ENCODE data around the gene MYO7A. TPM values are rescaled to one million over a fixed set of nuclear protein-coding genes. Genes with fewer than 3 reads are reported as not detected.

The MYO7A gene
- total RNA-seq, 1 donor from 2014 or later: 3.2 TPM

DNA sequence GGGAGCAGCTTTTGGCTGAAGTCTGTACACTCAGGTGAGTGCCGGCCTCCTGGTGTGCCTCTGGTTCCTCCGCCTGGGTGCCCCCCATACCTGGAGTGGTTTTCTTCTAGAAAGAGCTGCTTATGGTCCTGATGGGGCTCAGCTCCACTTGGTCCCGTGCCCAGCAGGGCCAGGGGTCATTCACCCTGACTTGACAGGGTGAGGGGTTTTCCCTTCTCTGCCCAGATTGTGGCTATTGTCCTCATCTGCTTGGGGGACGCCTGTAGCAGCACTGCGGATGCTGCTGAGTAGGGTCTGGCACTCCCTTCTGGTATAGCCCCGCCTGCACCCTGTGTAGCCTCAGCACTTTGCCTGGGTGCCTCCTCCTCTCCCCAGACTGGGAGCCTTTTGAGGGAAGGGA, 17.2 kb upstream of the MYO7A start:
- TF ChIP-seq, protein P1, sequence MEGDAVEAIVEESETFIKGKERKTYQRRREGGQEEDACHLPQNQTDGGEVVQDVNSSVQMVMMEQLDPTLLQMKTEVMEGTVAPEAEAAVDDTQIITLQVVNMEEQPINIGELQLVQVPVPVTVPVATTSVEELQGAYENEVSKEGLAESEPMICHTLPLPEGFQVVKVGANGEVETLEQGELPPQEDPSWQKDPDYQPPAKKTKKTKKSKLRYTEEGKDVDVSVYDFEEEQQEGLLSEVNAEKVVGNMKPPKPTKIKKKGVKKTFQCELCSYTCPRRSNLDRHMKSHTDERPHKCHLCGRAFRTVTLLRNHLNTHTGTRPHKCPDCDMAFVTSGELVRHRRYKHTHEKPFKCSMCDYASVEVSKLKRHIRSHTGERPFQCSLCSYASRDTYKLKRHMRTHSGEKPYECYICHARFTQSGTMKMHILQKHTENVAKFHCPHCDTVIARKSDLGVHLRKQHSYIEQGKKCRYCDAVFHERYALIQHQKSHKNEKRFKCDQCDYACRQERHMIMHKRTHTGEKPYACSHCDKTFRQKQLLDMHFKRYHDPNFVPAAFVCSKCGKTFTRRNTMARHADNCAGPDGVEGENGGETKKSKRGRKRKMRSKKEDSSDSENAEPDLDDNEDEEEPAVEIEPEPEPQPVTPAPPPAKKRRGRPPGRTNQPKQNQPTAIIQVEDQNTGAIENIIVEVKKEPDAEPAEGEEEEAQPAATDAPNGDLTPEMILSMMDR (IDR thresholded peaks at IDR 0.05; ENCODE audit: borderline replicate concordance): no peak
- no peaks in the 10 kb centered on the region for H3K27me3 ChIP-seq (ENCODE audit: low read depth)
- H3K27ac ChIP-seq (replicated peaks): no peak overlapping the region
- no peak overlapping the region for H3K4me3 ChIP-seq
- H3K9me3 ChIP-seq (replicated peaks): no peaks in the 10 kb centered on the region
- peaks cover 12% of the 10 kb centered on the region for H3K4me1 ChIP-seq
- no peak for DNase-seq
- H3K36me3 ChIP-seq: no peaks in the 10 kb centered on the region
- intact Hi-C loops (cut with micrococcal nuclease): no loop called here

DNA sequence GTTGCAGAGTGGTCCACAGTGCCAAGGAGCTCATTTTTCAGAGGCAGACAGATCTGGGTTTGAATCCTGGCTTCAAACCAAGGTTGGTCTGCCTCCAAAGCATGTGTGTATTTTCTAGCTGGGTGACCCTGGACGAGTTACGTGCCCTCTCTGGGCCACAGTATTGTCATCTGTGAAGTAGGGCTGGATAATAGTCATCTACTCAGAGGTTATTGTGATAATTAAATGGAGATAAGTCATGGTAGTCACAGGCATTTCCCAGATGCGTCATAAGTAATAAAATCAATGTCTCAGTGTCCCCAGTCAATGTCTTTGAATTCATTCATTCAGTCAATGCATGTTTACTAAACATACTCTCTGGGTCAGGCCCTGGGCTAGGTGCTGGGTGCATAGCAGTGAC, 16.8 kb upstream of the MYO7A start:
- Histone ChIP-seq H3K27ac (replicated peaks) (no peak overlapping the region), H3K27me3 (ENCODE audit: low read depth) (no peaks in the 10 kb centered on the region), H3K36me3 (no peaks in the 10 kb centered on the region), H3K4me3 (no peak overlapping the region), H3K4me1 (peaks cover 12% of the 10 kb centered on the region), H3K9me3 (replicated peaks) (no peaks in the 10 kb centered on the region)
- no peak for DNase-seq
- intact Hi-C loops (cut with micrococcal nuclease): no loop called here
- TF ChIP-seq, protein P1 (IDR thresholded peaks at IDR 0.05; ENCODE audit: borderline replicate concordance): no peak

DNA sequence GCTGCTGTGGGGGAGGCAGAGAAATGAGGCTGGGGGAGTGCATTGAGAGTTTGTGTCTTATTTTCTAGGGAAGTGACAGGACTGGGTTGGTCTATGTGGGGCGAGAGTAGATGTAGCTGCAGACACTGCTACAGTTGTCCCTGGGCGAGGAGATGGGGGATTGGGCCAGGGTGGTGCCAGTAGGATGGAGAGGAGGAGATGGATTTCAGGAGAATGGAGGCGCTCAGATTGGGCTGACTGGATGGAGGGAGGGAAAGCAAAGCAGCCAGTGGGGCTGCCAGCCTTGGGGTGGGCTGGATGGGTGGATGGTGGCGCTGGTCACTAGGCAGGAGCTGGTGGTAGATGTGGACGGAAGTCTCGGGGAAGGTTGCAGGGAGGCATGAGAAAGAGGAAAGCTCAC, 16.1 kb upstream of the MYO7A start:
- Histone ChIP-seq H3K4me3 (no peak overlapping the region), H3K36me3 (no peaks in the 10 kb centered on the region), H3K9me3 (replicated peaks) (no peaks in the 10 kb centered on the region), H3K4me1 (peaks cover 12% of the 10 kb centered on the region), H3K27me3 (ENCODE audit: low read depth) (no peaks in the 10 kb centered on the region), H3K27ac (replicated peaks) (no peak overlapping the region)
- DNase-seq: no peak
- intact Hi-C loops (cut with micrococcal nuclease): no loop called here
- TF ChIP-seq, protein P1 (IDR thresholded peaks at IDR 0.05; ENCODE audit: borderline replicate concordance): no peak

DNA sequence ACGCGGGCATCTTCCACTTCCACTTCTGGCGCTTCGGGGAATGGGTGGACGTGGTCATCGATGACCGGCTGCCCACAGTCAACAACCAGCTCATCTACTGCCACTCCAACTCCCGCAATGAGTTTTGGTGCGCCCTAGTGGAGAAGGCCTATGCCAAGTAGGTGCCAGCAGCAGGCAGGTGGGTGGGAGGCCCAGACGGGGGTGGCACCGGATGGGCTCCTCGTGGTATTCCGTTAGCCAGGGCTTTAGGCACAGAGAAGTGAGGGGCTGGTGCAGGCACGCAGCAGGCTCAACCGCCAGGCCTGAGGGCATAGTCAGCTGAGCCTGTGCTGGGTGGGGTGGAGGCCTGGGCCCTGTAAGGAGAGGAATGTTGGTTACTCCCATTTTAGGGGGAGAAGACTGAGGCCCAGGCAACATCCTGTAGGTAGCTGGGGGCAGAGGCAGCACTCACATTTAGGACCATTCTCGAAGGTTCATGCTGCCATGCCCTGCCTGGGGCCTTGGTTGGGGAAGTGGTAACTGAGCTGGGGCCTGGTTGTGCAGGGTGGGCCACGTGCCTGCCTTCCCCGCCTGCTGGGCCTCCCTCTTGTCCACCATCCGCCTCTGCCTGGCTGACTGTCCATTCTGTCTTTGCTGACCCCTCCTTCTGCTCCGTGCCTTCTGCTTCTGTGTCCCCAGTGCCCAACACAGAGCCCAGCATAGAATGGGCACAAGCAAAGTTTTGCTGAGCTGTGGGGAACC, 15.2 kb upstream of the MYO7A start:
- Histone ChIP-seq H3K27ac (replicated peaks) (no peak overlapping the region), H3K4me3 (no peak overlapping the region), H3K36me3 (no peaks in the 10 kb centered on the region), H3K27me3 (ENCODE audit: low read depth) (no peaks in the 10 kb centered on the region), H3K9me3 (replicated peaks) (no peaks in the 10 kb centered on the region), H3K4me1 (peaks cover 10% of the 10 kb centered on the region)
- no peak for DNase-seq
- TF ChIP-seq, protein P1 (IDR thresholded peaks at IDR 0.05; ENCODE audit: borderline replicate concordance): no peak
- intact Hi-C loops (cut with micrococcal nuclease): no loop called here

DNA sequence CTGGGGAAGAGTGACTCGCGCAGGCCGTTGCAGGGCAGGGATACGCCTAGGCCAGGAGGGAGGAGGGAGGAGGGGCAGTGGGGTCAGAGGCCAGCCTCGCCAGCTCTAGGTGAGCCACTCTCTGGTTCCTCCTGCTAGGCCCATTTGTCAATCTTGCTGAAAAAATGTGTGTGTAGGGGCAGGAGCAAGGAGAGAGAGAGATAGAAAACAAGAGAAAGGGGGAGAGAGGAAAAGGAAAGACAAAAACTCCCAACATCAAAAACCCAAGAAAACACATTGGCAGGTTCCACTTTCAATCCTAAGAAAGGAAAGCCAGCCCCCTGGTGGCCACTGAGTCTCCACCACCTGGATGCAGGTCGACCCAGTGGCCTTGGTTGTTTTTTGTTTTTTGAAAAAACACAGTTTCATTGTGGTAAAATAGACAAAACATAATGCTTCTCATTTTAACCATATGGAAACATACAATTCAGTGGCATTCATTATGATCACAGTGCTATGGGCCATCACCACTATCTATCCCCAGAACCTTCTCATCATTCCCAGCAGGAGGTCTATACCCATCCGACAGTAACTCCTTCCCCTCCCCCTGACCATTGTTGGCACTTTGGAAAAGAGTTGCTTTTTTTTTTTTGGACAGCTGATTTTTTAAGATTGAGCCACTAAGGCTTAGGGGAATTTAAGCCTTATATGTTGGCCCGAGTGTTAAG, 14.5 kb upstream of the MYO7A start:
- Histone ChIP-seq H3K27ac (replicated peaks) (no peak overlapping the region), H3K4me1 (peaks cover 5% of the 10 kb centered on the region), H3K36me3 (no peaks in the 10 kb centered on the region), H3K4me3 (no peak overlapping the region), H3K27me3 (ENCODE audit: low read depth) (no peaks in the 10 kb centered on the region), H3K9me3 (replicated peaks) (no peaks in the 10 kb centered on the region)
- no peak for DNase-seq
- intact Hi-C loops (cut with micrococcal nuclease): no loop called here
- TF ChIP-seq, protein P1 (IDR thresholded peaks at IDR 0.05; ENCODE audit: borderline replicate concordance): peak; percentile 63

Measured in left ventricle myocardium inferior (tissue), 1 donor.